B cell (primary cell): ENCODE measurements around the gene CHRNA7.
"Not testable (repeated sequence)": the region's sequence is repeated elsewhere in the genome, so short reads cannot be mapped to it uniquely, and the experiment has no call there.

Experiments
- CTCF ChIP-seq: fragments of 200-600 bp; IDR thresholded peaks from one replicate; pipeline ENCODE4 v1.8.0; 2022; ENCODE audit warnings: antibody characterized with exemption, mild to moderate bottlenecking
- EZH2 ChIP-seq: IDR thresholded peaks from 2 replicates; pipeline ENCODE4 v1.6.1; 2012; ENCODE audit warnings: borderline replicate concordance, low read depth, mild to moderate bottlenecking, moderate library complexity, low read length; ENCODE audit not compliant: insufficient read depth, poor library complexity, severe bottlenecking

GRCh38 chr15:32164065-32164464 lies 133.8 kb downstream of the CHRNA7 start:
- not testable (repeated sequence) for TF ChIP-seq CTCF, EZH2
